Measurements from ENCODE around the gene SLC26A6. TPM values are rescaled to one million over a fixed set of nuclear protein-coding genes. Genes with fewer than 3 reads are reported as not detected.

Gene SLC26A6
- total RNA-seq, 2 donors from 2014 or later = 18.4 to 30.0 TPM

DNA sequence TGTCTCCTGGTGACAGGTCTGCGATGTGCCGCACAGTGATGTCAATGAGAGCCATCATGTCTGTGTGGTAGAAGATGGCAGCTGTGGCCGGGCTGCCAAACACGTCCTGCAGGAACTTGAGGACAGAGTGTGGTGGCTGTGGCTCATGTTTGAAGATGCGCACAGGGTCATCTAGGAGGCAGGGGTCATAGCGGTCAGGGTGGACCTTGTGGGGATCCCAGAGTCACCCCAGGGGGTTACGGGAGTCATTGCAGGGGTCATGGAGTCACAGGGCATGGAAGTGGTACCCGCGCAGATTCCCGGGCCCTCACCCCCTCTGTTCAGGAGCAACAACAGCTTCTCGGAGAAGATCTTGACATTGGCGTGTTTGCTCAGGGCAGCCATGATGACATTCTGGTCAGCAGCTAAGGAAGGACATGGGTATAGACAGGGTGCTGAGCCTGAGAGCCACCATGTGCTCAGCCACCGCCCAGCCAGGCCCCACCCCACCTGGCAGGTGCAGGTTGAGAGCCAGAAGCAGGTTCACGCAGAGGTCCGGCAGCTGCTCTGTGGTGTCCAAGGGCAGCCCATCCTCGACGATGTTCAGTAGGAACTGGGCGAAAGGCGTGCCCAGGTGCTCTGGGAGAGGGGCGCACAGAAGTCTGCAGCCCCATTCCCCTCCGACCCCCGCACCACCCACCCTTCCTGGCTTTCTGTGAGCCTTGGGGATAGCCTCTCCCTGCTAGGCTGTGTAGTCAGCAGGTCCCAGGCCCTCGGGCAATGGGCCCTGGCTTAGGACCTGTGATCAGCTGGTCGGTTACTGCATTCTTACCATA lies 43.5 kb upstream of the SLC26A6 start:
- no peaks in the 10 kb centered on the region for H3K9me3 ChIP-seq
- intact Hi-C loops (cut with DNase I) = no loop called here
- WGBS = 92% methylated on average over 23 of the region's 24 CpGs
- H3K4me1 ChIP-seq (replicated peaks) = no peaks in the 10 kb centered on the region
- no peak overlapping the region for H3K27ac ChIP-seq
- no peak for DNase-seq (ENCODE audit: low spot score)
- H3K36me3 ChIP-seq = peaks cover 4 to 9% of the 10 kb centered on the region in 2 donors
- no peaks in the 10 kb centered on the region for H3K27me3 ChIP-seq (replicated peaks; ENCODE audit: insufficient read depth)
- H3K4me3 ChIP-seq = no peak overlapping the region
- no peak for TF ChIP-seq POLR2AphosphoS5 (IDR thresholded peaks at IDR 0.05)

DNA sequence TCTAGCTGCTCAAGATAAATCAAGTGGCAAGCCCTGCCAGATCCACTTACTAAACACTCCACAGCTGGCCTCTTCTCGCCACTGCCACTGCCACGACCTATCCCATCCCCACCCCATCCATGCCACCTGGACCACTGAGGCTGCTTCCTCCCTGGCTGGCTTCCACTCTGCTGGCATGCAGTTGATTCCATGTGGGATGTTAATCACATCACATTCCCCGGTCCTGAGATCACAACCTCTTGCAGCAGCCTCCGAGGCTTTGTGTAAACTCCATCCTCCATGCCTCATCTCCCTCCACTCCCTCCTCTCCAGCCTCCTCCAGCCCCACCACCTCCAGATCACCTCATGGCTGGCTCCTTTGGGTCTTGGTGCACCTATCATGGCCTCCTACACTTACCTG lies 42.8 kb upstream of the SLC26A6 start:
- Histone ChIP-seq H3K4me3 (no peak overlapping the region), H3K36me3 (peaks cover 4 to 9% of the 10 kb centered on the region in 2 donors), H3K27me3 (replicated peaks; ENCODE audit: insufficient read depth) (no peaks in the 10 kb centered on the region), H3K4me1 (replicated peaks) (no peaks in the 10 kb centered on the region), H3K27ac (no peak overlapping the region), H3K9me3 (no peaks in the 10 kb centered on the region)
- 76% methylated on average over 4 of the region's 4 CpGs for WGBS
- TF ChIP-seq, protein P1, sequence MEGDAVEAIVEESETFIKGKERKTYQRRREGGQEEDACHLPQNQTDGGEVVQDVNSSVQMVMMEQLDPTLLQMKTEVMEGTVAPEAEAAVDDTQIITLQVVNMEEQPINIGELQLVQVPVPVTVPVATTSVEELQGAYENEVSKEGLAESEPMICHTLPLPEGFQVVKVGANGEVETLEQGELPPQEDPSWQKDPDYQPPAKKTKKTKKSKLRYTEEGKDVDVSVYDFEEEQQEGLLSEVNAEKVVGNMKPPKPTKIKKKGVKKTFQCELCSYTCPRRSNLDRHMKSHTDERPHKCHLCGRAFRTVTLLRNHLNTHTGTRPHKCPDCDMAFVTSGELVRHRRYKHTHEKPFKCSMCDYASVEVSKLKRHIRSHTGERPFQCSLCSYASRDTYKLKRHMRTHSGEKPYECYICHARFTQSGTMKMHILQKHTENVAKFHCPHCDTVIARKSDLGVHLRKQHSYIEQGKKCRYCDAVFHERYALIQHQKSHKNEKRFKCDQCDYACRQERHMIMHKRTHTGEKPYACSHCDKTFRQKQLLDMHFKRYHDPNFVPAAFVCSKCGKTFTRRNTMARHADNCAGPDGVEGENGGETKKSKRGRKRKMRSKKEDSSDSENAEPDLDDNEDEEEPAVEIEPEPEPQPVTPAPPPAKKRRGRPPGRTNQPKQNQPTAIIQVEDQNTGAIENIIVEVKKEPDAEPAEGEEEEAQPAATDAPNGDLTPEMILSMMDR (IDR thresholded peaks at IDR 0.05) = no peak
- no peak for TF ChIP-seq POLR2A (IDR thresholded peaks at IDR 0.05)
- DNase-seq (ENCODE audit: low spot score) = no peak
- intact Hi-C loops (cut with DNase I) = no loop called here

DNA sequence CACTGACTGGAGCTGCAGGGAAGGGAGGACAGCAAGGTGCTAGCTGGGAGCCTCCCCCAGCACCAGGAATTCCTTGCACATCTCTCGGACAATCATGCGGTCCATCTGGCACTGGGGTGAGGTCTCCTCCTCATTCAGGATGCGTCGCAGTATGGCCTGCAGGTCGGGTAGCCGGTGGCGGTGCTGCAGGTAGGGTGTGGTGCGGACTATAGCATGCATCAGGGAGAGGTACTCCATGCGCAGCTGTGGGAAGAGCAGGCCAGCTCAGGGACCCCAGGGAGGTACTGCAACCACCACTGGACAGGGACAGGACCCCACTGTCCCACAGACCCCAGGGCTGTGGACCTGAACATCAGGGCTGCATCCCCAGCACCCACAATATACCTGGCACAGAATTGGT lies 39.2 kb upstream of the SLC26A6 start:
- no peaks in the 10 kb centered on the region for H3K36me3 ChIP-seq
- WGBS = 90% methylated on average over 9 of the region's 9 CpGs
- H3K27me3 ChIP-seq (replicated peaks; ENCODE audit: insufficient read depth) = no peaks in the 10 kb centered on the region
- TF ChIP-seq, protein P1 (IDR thresholded peaks at IDR 0.05) = no peak
- TF ChIP-seq POLR2A (IDR thresholded peaks at IDR 0.05) (no peak), POLR2AphosphoS5 (IDR thresholded peaks at IDR 0.05) (no peak)
- no peak for DNase-seq (ENCODE audit: low spot score)
- intact Hi-C loops (cut with DNase I) = no loop called here
- H3K9me3 ChIP-seq = no peaks in the 10 kb centered on the region
- no peak overlapping the region for H3K4me3 ChIP-seq
- no peaks in the 10 kb centered on the region for H3K4me1 ChIP-seq (replicated peaks)
- no peak overlapping the region for H3K27ac ChIP-seq

DNA sequence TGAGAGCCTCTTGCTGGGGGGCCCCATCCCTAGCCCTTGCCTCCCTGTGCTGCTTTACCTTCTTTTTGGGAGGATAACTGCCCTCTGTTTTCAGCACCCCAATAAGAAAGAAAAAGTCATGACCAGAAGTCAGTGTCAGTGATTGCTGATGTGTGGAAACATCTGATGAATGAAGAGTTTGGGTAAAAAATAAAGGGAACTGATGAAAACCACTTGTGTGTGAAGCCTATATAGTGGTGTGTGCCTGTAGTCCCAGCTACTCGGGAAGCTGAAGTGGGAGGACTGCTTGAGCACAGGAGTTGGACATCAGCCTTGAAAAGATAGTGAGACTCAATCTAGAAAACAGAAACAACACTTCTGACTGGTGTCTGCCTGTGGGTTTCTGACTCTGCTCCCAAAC lies 37.3 kb upstream of the SLC26A6 start:
- WGBS = 59% methylated on average over 1 of the region's 1 CpG

DNA sequence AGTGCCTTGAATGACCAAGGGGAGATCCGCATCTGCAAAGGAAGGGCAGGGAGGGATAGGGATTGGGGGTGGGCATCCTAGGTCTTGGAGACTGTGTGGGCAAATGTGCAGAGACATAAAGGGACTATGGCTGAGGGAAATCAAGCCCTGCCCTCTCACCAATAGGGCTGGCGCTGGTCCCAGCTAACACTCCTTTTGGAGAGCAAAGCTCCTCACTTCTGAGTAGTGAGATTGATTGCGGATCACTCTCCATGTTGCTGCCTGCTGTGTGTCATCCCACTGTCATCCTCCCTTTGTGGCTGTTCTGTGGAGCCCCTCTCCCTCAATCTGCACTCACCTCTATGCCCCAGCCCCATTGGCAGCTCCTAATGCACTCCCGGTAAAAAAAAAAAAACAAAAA lies 29.7 kb upstream of the SLC26A6 start:
- no peak overlapping the region for H3K4me3 ChIP-seq
- no peaks in the 10 kb centered on the region for H3K9me3 ChIP-seq
- H3K36me3 ChIP-seq = no peaks in the 10 kb centered on the region
- no peak for DNase-seq (ENCODE audit: low spot score)
- H3K27me3 ChIP-seq (replicated peaks; ENCODE audit: insufficient read depth) = no peaks in the 10 kb centered on the region
- intact Hi-C loops (cut with DNase I) = no loop called here
- TF ChIP-seq, protein P1 (IDR thresholded peaks at IDR 0.05) = no peak
- no peak for TF ChIP-seq POLR2AphosphoS5 (IDR thresholded peaks at IDR 0.05)
- TF ChIP-seq POLR2A (IDR thresholded peaks at IDR 0.05) = no peak
- H3K27ac ChIP-seq = no peak overlapping the region
- WGBS = 85% methylated on average over 4 of the region's 4 CpGs
- H3K4me1 ChIP-seq (replicated peaks) = no peaks in the 10 kb centered on the region

More for the DNA sequence above, 37.3 kb upstream of the SLC26A6 start:
- no peak overlapping the region for H3K4me3 ChIP-seq
- no peaks in the 10 kb centered on the region for H3K4me1 ChIP-seq (replicated peaks)
- no peaks in the 10 kb centered on the region for H3K9me3 ChIP-seq
- no peaks in the 10 kb centered on the region for H3K36me3 ChIP-seq
- DNase-seq (ENCODE audit: low spot score) = no peak
- H3K27me3 ChIP-seq (replicated peaks; ENCODE audit: insufficient read depth) = no peaks in the 10 kb centered on the region
- intact Hi-C loops (cut with DNase I) = no loop called here
- TF ChIP-seq POLR2AphosphoS5 (IDR thresholded peaks at IDR 0.05) (no peak), POLR2A (IDR thresholded peaks at IDR 0.05) (no peak)
- H3K27ac ChIP-seq = no peak overlapping the region

DNA sequence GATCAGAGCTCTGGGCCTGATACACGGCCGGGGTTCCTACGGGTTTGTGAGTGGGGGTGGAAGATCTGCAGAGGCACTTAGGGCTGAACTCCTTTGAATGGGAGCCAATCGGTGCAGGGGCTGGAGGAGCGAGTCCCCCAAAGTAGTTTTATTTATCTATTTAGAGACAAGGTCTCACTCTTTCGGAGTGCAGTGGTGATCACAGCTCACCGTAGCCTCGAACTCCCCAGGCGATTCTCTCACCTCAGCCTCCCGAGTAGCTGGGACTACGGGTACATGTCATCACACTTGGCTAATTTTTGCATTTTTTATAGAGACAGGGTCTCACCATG lies 29.0 kb upstream of the SLC26A6 start:
- peak overlapping the region; percentile 60 for H3K27ac ChIP-seq
- 50% methylated on average over 11 of the region's 11 CpGs for WGBS
- intact Hi-C loops (cut with DNase I) = no loop called here
- H3K9me3 ChIP-seq = no peaks in the 10 kb centered on the region
- no peak for DNase-seq (ENCODE audit: low spot score)
- H3K36me3 ChIP-seq = no peaks in the 10 kb centered on the region
- H3K27me3 ChIP-seq (replicated peaks; ENCODE audit: insufficient read depth) = no peaks in the 10 kb centered on the region
- H3K4me1 ChIP-seq (replicated peaks) = no peaks in the 10 kb centered on the region
- TF ChIP-seq POLR2AphosphoS5 (IDR thresholded peaks at IDR 0.05) (no peak), POLR2A (IDR thresholded peaks at IDR 0.05) (no peak)
- TF ChIP-seq, protein P1 (IDR thresholded peaks at IDR 0.05) = no peak
- no peak overlapping the region for H3K4me3 ChIP-seq
